PC-3 (cell line): ENCODE results near the gene TIGD1. TPM values are rescaled to one million over a fixed set of nuclear protein-coding genes. Genes with fewer than 3 reads are reported as not detected.

Source experiments
- ATAC-seq: fragments of 200-7000 bp; cut with Tn5 transposase; 2 replicates; pipeline ENCODE4 v1.9.1; 2020; ENCODE audit warnings: mild to moderate bottlenecking, moderate library complexity
- BruUV-seq: library from RNA; stranded (reverse); fragments of 400-500 nt; replicated peaks from 2 replicates; lab custom pipeline; 2021; lab: Mats Ljungman, UMichigan
- CTCF ChIA-PET: fragments of 300-600 bp; sonication (Branson Sonifier 250); formaldehyde crosslinking; loops from one replicate; lab custom pipeline; 2022; ENCODE audit warnings: antibody characterized with exemption; lab: Charles Lee
- POLR2A ChIA-PET: fragments of 300-600 bp; sonication (Branson Sonifier 250); formaldehyde crosslinking; loops from one replicate; lab custom pipeline; 2022; ENCODE audit warnings: antibody characterized with exemption; ENCODE audit not compliant: unreplicated experiment; lab: Charles Lee
- DNase-seq: peaks from one replicate; pipeline ENCODE4 v3.0.0-alpha.2; 2015
- H2AFZ ChIP-seq: fragments of 300-600 bp; sonication (generic); 2 replicates; pipeline ENCODE4 v1.6.0; 2016; ENCODE audit warnings: antibody characterized with exemption, low read length
- H3F3A ChIP-seq: fragments of 300-600 bp; sonication (generic); one replicate; pipeline ENCODE4 v1.6.0; 2017; ENCODE audit warnings: antibody characterized with exemption, low read length, control low read depth, mild to moderate bottlenecking; ENCODE audit not compliant: unreplicated experiment
- H3K27ac ChIP-seq: fragments of 300-600 bp; sonication (generic); 2 replicates; pipeline ENCODE4 v1.5.1; 2016; ENCODE audit warnings: mild to moderate bottlenecking, low read length
- H3K27me3 ChIP-seq: fragments of 300-600 bp; sonication (generic); 2 replicates; pipeline ENCODE4 v1.6.1; 2016; ENCODE audit warnings: low read length, mixed read lengths
- H3K36me3 ChIP-seq: fragments of 300-600 bp; sonication (generic); 2 replicates; pipeline ENCODE4 v1.6.1; 2016; ENCODE audit warnings: low read depth, mixed run types, low read length, mixed read lengths
- H3K4me1 ChIP-seq: fragments of 300-600 bp; sonication (generic); 2 replicates; pipeline ENCODE4 v1.5.1; 2016; ENCODE audit warnings: low read length; ENCODE audit not compliant: insufficient read depth
- H3K4me2 ChIP-seq: fragments of 300-600 bp; sonication (generic); 2 replicates; pipeline ENCODE4 v1.6.0; 2016; ENCODE audit warnings: low read length
- H3K4me3 ChIP-seq: fragments of 300-600 bp; sonication (generic); 2 replicates; pipeline ENCODE4 v1.5.1; 2016; ENCODE audit warnings: mild to moderate bottlenecking, low read length, mixed read lengths
- H3K79me2 ChIP-seq: fragments of 300-600 bp; sonication (generic); 2 replicates; pipeline ENCODE4 v1.6.1; 2017; ENCODE audit warnings: low read length, mixed read lengths
- H3K9ac ChIP-seq: fragments of 300-600 bp; sonication (generic); 2 replicates; pipeline ENCODE4 v1.6.0; 2016; ENCODE audit warnings: mild to moderate bottlenecking, low read length
- H3K9me2 ChIP-seq: fragments of 300-600 bp; sonication (generic); replicated peaks from 2 replicates; pipeline ENCODE4 v1.6.1; 2016; ENCODE audit warnings: mixed run types, low read length, mixed read lengths
- H3K9me3 ChIP-seq: fragments of 300-600 bp; sonication (generic); 2 replicates; pipeline ENCODE4 v1.6.1; 2016; ENCODE audit warnings: low read length, mixed read lengths
- H4K20me1 ChIP-seq: fragments of 300-600 bp; sonication (generic); 2 replicates; pipeline ENCODE4 v1.6.1; 2016; ENCODE audit warnings: low read length, mixed read lengths
- CTCF ChIP-seq: fragments of 300-600 bp; sonication (generic); conservative IDR thresholded peaks from 2 replicates; pipeline ENCODE4 v1.5.1; 2017; ENCODE audit warnings: antibody characterized with exemption, low read depth, mild to moderate bottlenecking, low read length
- EZH2 ChIP-seq: fragments of 300-600 bp; sonication (generic); IDR thresholded peaks from one replicate; pipeline ENCODE4 v1.6.1; 2017; ENCODE audit warnings: antibody characterized with exemption, mild to moderate bottlenecking, low read length; ENCODE audit not compliant: unreplicated experiment
- EZH2phosphoT487 ChIP-seq: fragments of 300-600 bp; sonication (generic); IDR thresholded peaks from 2 replicates; pipeline ENCODE4 v1.6.1; 2018; ENCODE audit warnings: mild to moderate bottlenecking, antibody characterized with exemption, low read length, borderline replicate concordance
- intact Hi-C: fragments of 100-400 bp; cut with micrococcal nuclease; formaldehyde crosslinking; loops from 2 replicates; pipeline ENCODE4 v1.9.0; 2023
- total RNA-seq: library from RNA; depleted of rRNA; stranded (reverse); fragments of >200 nt; gene quantifications from 2 replicates; pipeline ENCODE4 v1.2.3, GENCODE V29; 2014

The TIGD1 gene
- total RNA-seq, 1 experiment from 2014 or later: 6.3 TPM

GRCh38 chr2:232528746-232529460, 21.5 kb downstream of the TIGD1 start:
- Histone ChIP-seq H3K36me3 (no peaks in the 10 kb centered on the region), H3K9ac (no peak overlapping the region), H3F3A (no peaks in the 10 kb centered on the region), H3K27me3 (peaks cover 9% of the 10 kb centered on the region), H3K4me2 (no peak overlapping the region), H3K9me2 (no peaks in the 10 kb centered on the region), H3K4me1 (no peaks in the 10 kb centered on the region), H2AFZ (no peak overlapping the region), H3K4me3 (no peak overlapping the region), H3K27ac (no peak overlapping the region), H4K20me1 (no peaks in the 10 kb centered on the region), H3K79me2 (no peaks in the 10 kb centered on the region), H3K9me3 (no peaks in the 10 kb centered on the region)
- no TSS peak for BruUV-seq
- POLR2A ChIA-PET: no interaction called here
- DNase-seq: no peak
- CTCF ChIA-PET: no interaction called here
- no peak for TF ChIP-seq CTCF
- TF ChIP-seq EZH2: no peak
- TF ChIP-seq EZH2phosphoT487: no peak
- intact Hi-C loops: no loop called here
- ATAC-seq: no peak

GRCh38 chr2:232527905-232528470, 22.4 kb downstream of the TIGD1 start:
- Histone ChIP-seq H4K20me1 (no peaks in the 10 kb centered on the region), H3K4me3 (no peak overlapping the region), H3K9me3 (no peaks in the 10 kb centered on the region), H3K4me2 (no peak overlapping the region), H3K9ac (no peak overlapping the region), H2AFZ (no peak overlapping the region), H3F3A (no peaks in the 10 kb centered on the region), H3K79me2 (no peaks in the 10 kb centered on the region), H3K27ac (no peak overlapping the region), H3K9me2 (no peaks in the 10 kb centered on the region), H3K27me3 (peaks cover 18% of the 10 kb centered on the region), H3K4me1 (no peaks in the 10 kb centered on the region), H3K36me3 (no peaks in the 10 kb centered on the region)
- intact Hi-C loops: no loop called here
- POLR2A ChIA-PET: no interaction called here
- BruUV-seq: no TSS peak
- no peak for TF ChIP-seq EZH2
- no peak for TF ChIP-seq CTCF
- no peak for TF ChIP-seq EZH2phosphoT487
- no peak for ATAC-seq
- DNase-seq: no peak
- CTCF ChIA-PET: no interaction called here

GRCh38 chr2:232526372-232526941, 23.9 kb downstream of the TIGD1 start:
- TF ChIP-seq CTCF (no peak), EZH2phosphoT487 (no peak), EZH2 (no peak)
- Histone ChIP-seq H3K79me2 (no peaks in the 10 kb centered on the region), H3K9me2 (no peaks in the 10 kb centered on the region), H3F3A (no peaks in the 10 kb centered on the region), H3K4me3 (no peak overlapping the region), H3K27me3 (peaks cover 26% of the 10 kb centered on the region), H3K4me2 (no peak overlapping the region), H3K36me3 (no peaks in the 10 kb centered on the region), H3K9me3 (no peaks in the 10 kb centered on the region), H3K4me1 (no peaks in the 10 kb centered on the region), H4K20me1 (no peaks in the 10 kb centered on the region), H3K27ac (no peak overlapping the region), H3K9ac (no peak overlapping the region), H2AFZ (no peak overlapping the region)
- DNase-seq (no peak), ATAC-seq (no peak)
- CTCF ChIA-PET: no interaction called here
- no TSS peak for BruUV-seq
- intact Hi-C loops: no loop called here
- POLR2A ChIA-PET: no interaction called here
